ENCODE results near the gene TMED6. TPM values are rescaled to one million over a fixed set of nuclear protein-coding genes. Genes with fewer than 3 reads are reported as not detected.

Gene TMED6
- total RNA-seq, 2 experiments from 2014 or later, result 1.5 to 2.1 TPM

DNA sequence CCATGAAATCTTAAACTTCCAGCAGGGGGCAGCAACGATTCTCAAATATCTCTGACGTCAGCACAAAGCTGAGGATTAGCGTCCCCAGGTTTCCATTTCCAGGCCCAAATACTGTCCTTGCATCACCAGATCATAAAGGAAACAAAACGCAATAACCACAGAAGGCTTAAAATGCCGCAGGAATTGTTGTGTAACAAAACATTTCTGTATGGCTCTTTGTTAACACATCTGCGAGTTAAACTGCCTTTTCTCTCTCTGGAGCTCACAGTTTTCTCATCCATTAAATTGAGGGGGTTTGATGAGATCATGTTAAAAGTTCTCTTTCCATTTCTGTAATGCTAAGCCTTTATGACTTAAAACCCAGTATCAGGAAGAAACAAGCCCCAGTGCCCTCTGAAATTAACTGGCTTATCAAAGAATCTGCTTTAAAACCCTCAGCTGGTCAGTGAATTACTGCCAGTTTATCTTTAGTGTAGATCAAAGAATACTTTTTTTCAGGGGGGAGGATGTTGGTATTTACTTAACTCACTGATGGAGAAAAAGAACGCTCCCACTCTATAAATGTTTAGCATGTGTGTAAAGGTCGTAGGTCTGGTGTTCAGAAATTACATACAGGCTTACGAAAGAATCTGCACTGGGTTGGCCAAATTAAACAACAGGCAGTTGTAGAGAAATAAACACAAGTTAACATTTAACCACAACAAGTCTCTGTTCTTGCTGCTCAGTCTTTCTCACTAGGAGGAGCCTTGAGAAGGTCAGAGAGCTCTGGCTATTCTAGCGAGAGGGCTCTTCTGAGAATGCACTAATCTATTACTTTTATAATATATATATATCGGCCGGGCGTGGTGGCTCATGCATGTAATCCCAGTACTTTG, 44.8 kb upstream of the TMED6 start:
- POLR2A ChIA-PET, result interaction anchor here (0.9 to 2.5 kb wide), 8 partner anchors 11 to 365 kb away, joined by 3 to 11 read pairs (median 4); partner anchors contain the start of genes NOB1 and TERF2
- ATAC-seq (ENCODE audit: poor library complexity), result peak; percentile 80
- intact Hi-C loops (cut with DNase I, micrococcal nuclease), result loop anchor here (1.0 to 10.0 kb wide), 9 partner anchors 28 to 1258 kb away; partner anchors contain the start of genes NFAT5 (in 2 of the 2) and CYB5B (in 1 of the 2)
- peak overlapping the region; percentile 8 for H3K27ac Mint-ChIP-seq
- peaks cover 6% of the 10 kb centered on the region for H3K4me1 Mint-ChIP-seq (ENCODE audit: low read depth)
- CTCF ChIA-PET, result interaction anchor here (0.6 to 1.9 kb wide), 22 partner anchors 9 to 358 kb away, joined by 3 to 8 read pairs (median 4); partner anchors contain the start of genes CYB5B, NOB1 and TERF2
- Histone ChIP-seq H3K27me3 (ENCODE audit: control insufficient read depth in 1 of 2, insufficient read depth in 2 of 2, low read length in 2 of 2) (no peaks in the 10 kb centered on the region), H3K27ac (ENCODE audit: low read depth in 1 of 2, low read length in 2 of 2) (peak overlapping the region in 1 of 2 donors; percentile 15), H3K4me3 (ENCODE audit: low read length) (no peak overlapping the region), H3K4me1 (ENCODE audit: insufficient read depth, low read length) (peaks cover 3% of the 10 kb centered on the region), H3K36me3 (ENCODE audit: insufficient read depth, low read length) (no peaks in the 10 kb centered on the region), H3K9me3 (ENCODE audit: control insufficient read depth in 1 of 2, insufficient read depth in 1 of 2, low read length in 2 of 2) (no peaks in the 10 kb centered on the region)
- H3K27me3 Mint-ChIP-seq, result no peaks in the 10 kb centered on the region
- no peak overlapping the region for H3K4me3 Mint-ChIP-seq
- TF ChIP-seq, protein P1, sequence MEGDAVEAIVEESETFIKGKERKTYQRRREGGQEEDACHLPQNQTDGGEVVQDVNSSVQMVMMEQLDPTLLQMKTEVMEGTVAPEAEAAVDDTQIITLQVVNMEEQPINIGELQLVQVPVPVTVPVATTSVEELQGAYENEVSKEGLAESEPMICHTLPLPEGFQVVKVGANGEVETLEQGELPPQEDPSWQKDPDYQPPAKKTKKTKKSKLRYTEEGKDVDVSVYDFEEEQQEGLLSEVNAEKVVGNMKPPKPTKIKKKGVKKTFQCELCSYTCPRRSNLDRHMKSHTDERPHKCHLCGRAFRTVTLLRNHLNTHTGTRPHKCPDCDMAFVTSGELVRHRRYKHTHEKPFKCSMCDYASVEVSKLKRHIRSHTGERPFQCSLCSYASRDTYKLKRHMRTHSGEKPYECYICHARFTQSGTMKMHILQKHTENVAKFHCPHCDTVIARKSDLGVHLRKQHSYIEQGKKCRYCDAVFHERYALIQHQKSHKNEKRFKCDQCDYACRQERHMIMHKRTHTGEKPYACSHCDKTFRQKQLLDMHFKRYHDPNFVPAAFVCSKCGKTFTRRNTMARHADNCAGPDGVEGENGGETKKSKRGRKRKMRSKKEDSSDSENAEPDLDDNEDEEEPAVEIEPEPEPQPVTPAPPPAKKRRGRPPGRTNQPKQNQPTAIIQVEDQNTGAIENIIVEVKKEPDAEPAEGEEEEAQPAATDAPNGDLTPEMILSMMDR (IDR thresholded peaks at IDR 0.05), result peak; percentile 44
- no peaks in the 10 kb centered on the region for H3K9me3 Mint-ChIP-seq
- DNase-seq, result peak; percentile 36 to 88 (median 59)
- no peaks in the 10 kb centered on the region for H3K36me3 Mint-ChIP-seq (ENCODE audit: low read depth)

DNA sequence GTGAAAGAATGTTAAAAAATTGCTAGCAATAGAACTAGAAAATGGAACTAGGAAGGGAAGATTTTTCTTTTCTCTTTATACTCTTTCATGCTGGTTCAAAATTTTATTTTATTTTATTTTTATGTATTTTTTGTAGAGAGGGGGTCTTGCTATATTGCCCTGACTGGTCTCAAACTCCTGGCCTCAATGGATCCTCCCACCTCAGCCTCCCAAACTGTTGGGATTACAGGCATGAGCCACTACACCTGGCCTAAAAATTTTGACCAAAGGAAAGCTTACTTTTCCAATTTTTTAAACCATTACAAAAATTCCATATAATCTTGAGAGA, 44.2 kb upstream of the TMED6 start:
- CTCF ChIA-PET, result interaction anchor here (0.6 to 1.9 kb wide), 21 partner anchors 9 to 359 kb away, joined by 3 to 8 read pairs (median 4); partner anchors contain the start of genes CYB5B, NOB1 and TERF2
- H3K9me3 Mint-ChIP-seq, result no peaks in the 10 kb centered on the region

More for the DNA sequence above, 44.2 kb upstream of the TMED6 start:
- Histone ChIP-seq H3K9me3 (ENCODE audit: control insufficient read depth in 1 of 2, insufficient read depth in 1 of 2, low read length in 2 of 2) (no peaks in the 10 kb centered on the region), H3K4me3 (ENCODE audit: low read length) (no peak overlapping the region), H3K4me1 (ENCODE audit: insufficient read depth, low read length) (peaks cover 3% of the 10 kb centered on the region), H3K27ac (ENCODE audit: low read depth in 1 of 2, low read length in 2 of 2) (no peak overlapping the region), H3K36me3 (ENCODE audit: insufficient read depth, low read length) (no peaks in the 10 kb centered on the region), H3K27me3 (ENCODE audit: control insufficient read depth in 1 of 2, insufficient read depth in 2 of 2, low read length in 2 of 2) (no peaks in the 10 kb centered on the region)
- DNase-seq (no peak), ATAC-seq (ENCODE audit: poor library complexity) (no peak)
- Mint-ChIP-seq H3K4me3 (no peak overlapping the region), H3K36me3 (ENCODE audit: low read depth) (no peaks in the 10 kb centered on the region), H3K27ac (peak overlapping the region; percentile 8), H3K4me1 (ENCODE audit: low read depth) (peaks cover 6% of the 10 kb centered on the region), H3K27me3 (no peaks in the 10 kb centered on the region)
- intact Hi-C loops (cut with DNase I, micrococcal nuclease), result loop anchor here (1.0 to 10.0 kb wide), 9 partner anchors 28 to 1259 kb away; partner anchors contain the start of genes CYB5B (in 1 of the 2) and NFAT5 (in 1 of the 2)
- TF ChIP-seq, protein P1 (IDR thresholded peaks at IDR 0.05), result peak; percentile 86
- POLR2A ChIA-PET, result interaction anchor here (0.9 to 2.5 kb wide), 8 partner anchors 10 to 366 kb away, joined by 3 to 11 read pairs (median 4); partner anchors contain the start of genes NOB1 and TERF2
